Upper lobe of left lung (tissue), 6 donors: ENCODE results near the gene GALNT16. TPM values are rescaled to one million over a fixed set of nuclear protein-coding genes. Genes with fewer than 3 reads are reported as not detected.

Source experiments
- ATAC-seq, 2 donors: fragments of 200-7000 bp; cut with Tn5 transposase; one replicate each; pipeline ENCODE4 v1.9.1; 2022; ENCODE audit warnings: mild to moderate bottlenecking in 2 of 2, moderate library complexity in 2 of 2; ENCODE audit not compliant: low FRiP score in 2 of 2
- DNase-seq, 2 donors: peaks; one replicate each; pipeline ENCODE4 v3.0.0-alpha.2; 2019 to 2020
- H3K27ac ChIP-seq, 4 donors: fragments of 200-600 bp; sonication (generic); one replicate each; pipeline ENCODE4 v1.5.1; 2016 to 2019
- H3K27me3 ChIP-seq, 4 donors: fragments of 200-600 bp; sonication (generic); one replicate each; pipeline ENCODE4 v1.5.1; 2017 to 2019
- H3K36me3 ChIP-seq, 4 donors: fragments of 200-600 bp; sonication (generic); one replicate each; pipeline ENCODE4 v1.5.1; 2016 to 2019
- H3K4me1 ChIP-seq, 4 donors: fragments of 200-600 bp; sonication (generic); one replicate each; pipeline ENCODE4 v1.5.1; 2018 to 2019
- H3K4me3 ChIP-seq, 4 donors: fragments of 200-600 bp; sonication (generic); one replicate each; pipeline ENCODE4 v1.5.1; 2017 to 2019; ENCODE audit warnings: mild to moderate bottlenecking in 2 of 4, moderate library complexity in 1 of 4
- H3K9me3 ChIP-seq, 4 donors: fragments of 200-600 bp; sonication (generic); one replicate each; pipeline ENCODE4 v1.5.1; 2018 to 2019
- CTCF ChIP-seq, 6 experiments: fragments of 450-650 bp in 4 of 6; fragments of 200-600 bp in 2 of 6; sonication (generic) in 2 of 6; IDR thresholded peaks; one replicate each; pipeline ENCODE4 v1.5.1; 2016 to 2019; ENCODE audit warnings: antibody characterized with exemption in 6 of 6
- EP300 ChIP-seq, 4 donors: sonication (generic); formaldehyde crosslinking; IDR thresholded peaks; one replicate each; pipeline ENCODE4 v1.5.1; 2017; ENCODE audit warnings: antibody characterized with exemption in 4 of 4, control low read depth in 2 of 4
- POLR2A ChIP-seq, 4 donors: fragments of 450-650 bp; IDR thresholded peaks; one replicate each; pipeline ENCODE4 v1.5.1; 2016 to 2017; ENCODE audit warnings: antibody characterized with exemption in 4 of 4, mild to moderate bottlenecking in 2 of 4
- POLR2AphosphoS5 ChIP-seq, 2 donors: sonication (generic); formaldehyde crosslinking; IDR thresholded peaks; one replicate each; pipeline ENCODE4 v1.5.1; 2017; ENCODE audit warnings: antibody characterized with exemption in 2 of 2
- WGBS, 2 donors: methylation state at CpG; one replicate each; pipeline ENCODE4 v1.1.5; 2017 to 2018; 5-methylcytosine and 5-hydroxymethylcytosine counted together
- total RNA-seq, 6 donors: library from RNA; depleted of rRNA in 4 of 6; stranded (reverse); fragments of >200 nt in 4 of 6; gene quantifications; one replicate each; pipeline versions ENCODE4 v1.1.0 to v1.2.1, GENCODE V29; 2016 to 2021
- donor health status: DM: no; HTN: no; CAD: no; lungs with moderate emphysema.
- donor health status: DM: no; HTN: yes; CAD: no; lungs with severe emphysema.

The GALNT16 gene
- total RNA-seq, 6 donors from 2014 or later = under 0.01 to 8.4 (median 1.3) TPM

- Histone ChIP-seq H3K9me3 (no peaks in the 10 kb centered on the region), H3K27ac (no peak overlapping the region), H3K4me1 (peaks cover 24 to 29% (median 27%) of the 10 kb centered on the region in 4 donors), H3K27me3 (peaks cover 1 to 23% (median 19%) of the 10 kb centered on the region in 4 donors), H3K4me3 (peak overlapping the region; percentile 27 to 62 (median 46)), H3K36me3 (no peaks in the 10 kb centered on the region)
- DNase-seq (peak; percentile 33 to 89), ATAC-seq (peak in 1 of 2 donors; percentile 60)
- peak; percentile 47 to 65 (median 56) for TF ChIP-seq CTCF (IDR thresholded peaks at IDR 0.05)
- no peak for TF ChIP-seq EP300 (IDR thresholded peaks at IDR 0.05)
- WGBS, 2 donors = 1 to 2% methylated on average over 29 to 40 of the region's 64 CpGs
These were observed 1.1 kb downstream of the GALNT16 start for GRCh38 chr14:69260861-69261564.

GRCh38 chr14:69261761-69262331 lies 1.9 kb downstream of the GALNT16 start:
- peak in 1 of 2 donors; percentile 43 for ATAC-seq
- 35 to 46% methylated on average over 2 to 5 of the region's 5 CpGs for WGBS, 2 donors
- Histone ChIP-seq H3K27me3 (peaks cover 1 to 23% (median 19%) of the 10 kb centered on the region in 4 donors), H3K4me3 (peak overlapping the region in 1 of 4 donors; percentile 62), H3K27ac (no peak overlapping the region), H3K9me3 (no peaks in the 10 kb centered on the region), H3K36me3 (no peaks in the 10 kb centered on the region), H3K4me1 (peaks cover 24 to 29% (median 27%) of the 10 kb centered on the region in 4 donors)
- TF ChIP-seq POLR2A (IDR thresholded peaks at IDR 0.05) (no peak), EP300 (IDR thresholded peaks at IDR 0.05) (no peak), CTCF (IDR thresholded peaks at IDR 0.05) (no peak)
- no peak for DNase-seq

GRCh38 chr14:69262516-69262915 lies 2.6 kb downstream of the GALNT16 start:
- no peak for ATAC-seq
- Histone ChIP-seq H3K4me1 (peaks cover 24 to 29% (median 27%) of the 10 kb centered on the region in 4 donors), H3K36me3 (no peaks in the 10 kb centered on the region), H3K4me3 (no peak overlapping the region), H3K27ac (no peak overlapping the region), H3K27me3 (peaks cover 1 to 23% (median 19%) of the 10 kb centered on the region in 4 donors), H3K9me3 (no peaks in the 10 kb centered on the region)
- DNase-seq = no peak
- TF ChIP-seq CTCF (IDR thresholded peaks at IDR 0.05) = no peak
- TF ChIP-seq POLR2A (IDR thresholded peaks at IDR 0.05) = no peak
- no peak for TF ChIP-seq POLR2AphosphoS5 (IDR thresholded peaks at IDR 0.05)
- no peak for TF ChIP-seq EP300 (IDR thresholded peaks at IDR 0.05)
- WGBS, 2 donors = 78 to 83% methylated on average over 3 of the region's 3 CpGs

GRCh38 chr14:69263364-69263763 lies 3.4 kb downstream of the GALNT16 start:
- Histone ChIP-seq H3K36me3 (no peaks in the 10 kb centered on the region), H3K27ac (no peak overlapping the region), H3K27me3 (peaks cover 1 to 23% (median 19%) of the 10 kb centered on the region in 4 donors), H3K4me1 (peaks cover 24 to 29% (median 27%) of the 10 kb centered on the region in 4 donors), H3K4me3 (no peak overlapping the region), H3K9me3 (no peaks in the 10 kb centered on the region)
- ATAC-seq = peak in 1 of 2 donors; percentile 76
- TF ChIP-seq CTCF (IDR thresholded peaks at IDR 0.05) (no peak), EP300 (IDR thresholded peaks at IDR 0.05) (no peak), POLR2A (IDR thresholded peaks at IDR 0.05) (no peak), POLR2AphosphoS5 (IDR thresholded peaks at IDR 0.05) (no peak)
- DNase-seq = no peak
- 84 to 87% methylated on average over 6 of the region's 6 CpGs for WGBS, 2 donors
